Heart right ventricle (tissue), 16 donors: ENCODE results near the gene HLA-DRB5. TPM values are rescaled to one million over a fixed set of nuclear protein-coding genes. Genes with fewer than 3 reads are reported as not detected.

Experiments
- ATAC-seq, 8 donors: fragments of 200-7000 bp; cut with Tn5 transposase; one replicate each; pipeline ENCODE4 v1.9.1; 2020; ENCODE audit warnings: mild to moderate bottlenecking in 8 of 8, moderate library complexity in 8 of 8, moderate number of reproducible peaks in 1 of 8
- DNase-seq, 2 donors: peaks; one replicate each; pipeline ENCODE4 v3.0.0-alpha.2; 2020
- H3K27ac ChIP-seq, 10 donors: fragments of 200-600 bp; sonication (generic) in 2 of 10; one replicate each; pipeline versions ENCODE4 v1.5.0 to v1.8.0; 2020 to 2022; ENCODE audit warnings: mild to moderate bottlenecking in 3 of 10
- H3K27me3 ChIP-seq, 7 donors: fragments of 200-600 bp; one replicate each; pipeline ENCODE4 v1.8.0; 2021 to 2022; ENCODE audit warnings: mild to moderate bottlenecking in 2 of 7
- H3K36me3 ChIP-seq, 9 donors: fragments of 200-600 bp; sonication (generic) in 1 of 9; one replicate each; pipeline versions ENCODE4 v1.5.0 to v1.8.0; 2020 to 2022; ENCODE audit warnings: mild to moderate bottlenecking in 2 of 9
- H3K4me1 ChIP-seq, 9 donors: fragments of 200-600 bp; sonication (generic) in 1 of 9; one replicate each; pipeline versions ENCODE4 v1.5.0 to v1.8.0; 2020 to 2022; ENCODE audit warnings: mild to moderate bottlenecking in 4 of 9
- H3K4me3 ChIP-seq, 10 donors: fragments of 200-600 bp; sonication (generic) in 2 of 10; one replicate each; pipeline versions ENCODE4 v1.5.0 to v1.8.0; 2020 to 2022; ENCODE audit warnings: mild to moderate bottlenecking in 7 of 10, moderate library complexity in 2 of 10
- H3K9me3 ChIP-seq, 11 donors: fragments of 200-600 bp in 10 of 11; sonication (generic) in 2 of 11; one replicate each; pipeline versions ENCODE4 v1.5.0 to v1.8.0; 2013 to 2022; ENCODE audit warnings: mild to moderate bottlenecking in 2 of 11, control low read depth in 1 of 11, moderate library complexity in 1 of 11
- WGBS, 2 donors: extraction: QIAGEN DNeasy Blood & Tissue Kit; methylation state at CpG; one replicate each; pipeline ENCODE4 v1.1.7; 2013; ENCODE audit warnings: inconsistent platforms in 1 of 2; 5-methylcytosine and 5-hydroxymethylcytosine counted together
- intact Hi-C, 10 donors: fragments of 100-400 bp; cut with DNase I; formaldehyde crosslinking; loops; one replicate each; pipeline versions ENCODE4 v1.11.1 to v1.14.2; 2022
- polyA plus RNA-seq, 2 donors: library from polyadenylated mRNA; stranded (reverse); fragments of 200-250 nt; gene quantifications; one replicate each; pipeline ENCODE4 v1.2.3, GENCODE V29; 2013
- total RNA-seq, 10 donors: library from RNA; stranded (reverse); fragmentation: NEBNext Ultra II Directional in 3 of 10; extraction: Animal tissue kit (Norgen Biotek cat#: 25700) in 3 of 10; gene quantifications; one replicate each; pipeline versions ENCODE4 v1.2.1 to v1.2.4, GENCODE V29; 2021 to 2023
- TF ChIP-seq, protein P1 (sequence below), 9 donors: fragments of 200-600 bp; sonication (generic) in 2 of 9; IDR thresholded peaks; one replicate each; pipeline versions ENCODE4 v1.5.0 to v1.8.0; 2021 to 2022; ENCODE audit warnings: antibody characterized with exemption in 9 of 9, mild to moderate bottlenecking in 5 of 9, moderate library complexity in 1 of 9
- donor health status: Arrhythmogenic right ventricular cardiomyopathy.
- donor health status: ischemic (EF 13 %, LVEDD 7.1; RV severe dilation, severe dysfunction).
- donor health status: healthy with polysubstance abuse.
- donor health status: DM: no; HTN: yes; CAD: no.
- donor health status: DM: no; HTN: no; CAD: no.
- donor health status: ischemic (EF 25% LVEDD 6.9; RV normal size, moderate dysfunction).
- donor health status: ischemic (EF 25% LVEDD 5.7; RV mildly dilated, moderate dysfunction).
- donor health status: healthy.
- donor health status: DM: yes; HTN: yes; CAD: no.
- donor health status: Ischemic cardiomyopathy.
- donor health status: ischemic (EF 35%, LVEDD 5.7; RV mildly dilated, moderate dysfunction).
- donor health status: nonischemic (EF 11% LVEDD 7.7; RV severe dilation, severe dysfunction).
- donor health status: DM: yes; HTN: yes; CAD: no.
- donor health status: PGD.
- donor health status: ischemic (EF 29% LVEDD 5.4; RV normal size, mild dysfunction).
- donor health status: nonischemic (EF 23%, LVEDD 6.1; RV moderate dilation, normal function).

Gene HLA-DRB5
- total and polyA plus RNA-seq, 12 donors = 0.29 to 109 (median 30.5) TPM

GRCh38 chr6:32517654-32518445, 12.2 kb downstream of the HLA-DRB5 start:
- DNase-seq (no peak), ATAC-seq (no peak)
- H3K4me3 ChIP-seq = no peak overlapping the region
- TF ChIP-seq, protein P1, sequence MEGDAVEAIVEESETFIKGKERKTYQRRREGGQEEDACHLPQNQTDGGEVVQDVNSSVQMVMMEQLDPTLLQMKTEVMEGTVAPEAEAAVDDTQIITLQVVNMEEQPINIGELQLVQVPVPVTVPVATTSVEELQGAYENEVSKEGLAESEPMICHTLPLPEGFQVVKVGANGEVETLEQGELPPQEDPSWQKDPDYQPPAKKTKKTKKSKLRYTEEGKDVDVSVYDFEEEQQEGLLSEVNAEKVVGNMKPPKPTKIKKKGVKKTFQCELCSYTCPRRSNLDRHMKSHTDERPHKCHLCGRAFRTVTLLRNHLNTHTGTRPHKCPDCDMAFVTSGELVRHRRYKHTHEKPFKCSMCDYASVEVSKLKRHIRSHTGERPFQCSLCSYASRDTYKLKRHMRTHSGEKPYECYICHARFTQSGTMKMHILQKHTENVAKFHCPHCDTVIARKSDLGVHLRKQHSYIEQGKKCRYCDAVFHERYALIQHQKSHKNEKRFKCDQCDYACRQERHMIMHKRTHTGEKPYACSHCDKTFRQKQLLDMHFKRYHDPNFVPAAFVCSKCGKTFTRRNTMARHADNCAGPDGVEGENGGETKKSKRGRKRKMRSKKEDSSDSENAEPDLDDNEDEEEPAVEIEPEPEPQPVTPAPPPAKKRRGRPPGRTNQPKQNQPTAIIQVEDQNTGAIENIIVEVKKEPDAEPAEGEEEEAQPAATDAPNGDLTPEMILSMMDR (IDR thresholded peaks at IDR 0.05) = no peak
- WGBS, 2 donors = 40% methylated on average over 1 of the region's 1 CpG; no CpG with 5 or more reads in 1 of the 2 donors
- H3K4me1 ChIP-seq = peaks cover 0 to 10% (median 0%) of the 10 kb centered on the region in 9 donors
- peaks cover 0 to 8% (median 0%) of the 10 kb centered on the region in 9 donors for H3K36me3 ChIP-seq
- H3K9me3 ChIP-seq = no peaks in the 10 kb centered on the region
- intact Hi-C loops = loop anchor here in 1 of 10 donors (5.0 kb wide), 1 partner anchor 64 kb away; no protein-coding TSS in a partner anchor
- H3K27ac ChIP-seq = no peak overlapping the region
- H3K27me3 ChIP-seq = peaks cover 0 to 17% (median 0%) of the 10 kb centered on the region in 7 donors

DNA sequence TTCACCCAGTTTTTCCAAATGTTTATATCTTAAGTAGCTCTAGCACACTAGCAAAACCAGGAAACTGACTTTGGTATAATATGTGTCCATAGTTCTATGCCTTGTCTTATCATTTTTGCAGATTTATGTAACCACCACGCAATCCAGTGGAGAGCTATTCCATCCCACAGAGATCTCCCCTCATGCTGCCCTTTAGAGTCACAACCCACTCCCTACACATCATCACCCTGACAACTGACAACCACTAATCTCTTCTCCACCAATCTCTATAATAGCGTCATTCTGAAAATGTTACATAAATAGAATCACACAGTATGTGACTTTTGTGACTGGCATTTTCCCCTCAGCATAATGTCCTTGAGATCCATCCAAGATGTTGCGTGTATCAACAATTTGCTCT, 29.1 kb downstream of the HLA-DRB5 start:
- no peaks in the 10 kb centered on the region for H3K27me3 ChIP-seq
- DNase-seq (no peak), ATAC-seq (no peak)
- 22 to 28% methylated on average over 3 of the region's 3 CpGs for WGBS, 2 donors
- TF ChIP-seq, protein P1 (IDR thresholded peaks at IDR 0.05) = no peak
- H3K36me3 ChIP-seq = no peaks in the 10 kb centered on the region
- H3K27ac ChIP-seq = no peak overlapping the region
- no peaks in the 10 kb centered on the region for H3K9me3 ChIP-seq
- intact Hi-C loops = no loop called here
- H3K4me1 ChIP-seq = no peaks in the 10 kb centered on the region
- H3K4me3 ChIP-seq = no peak overlapping the region

DNA sequence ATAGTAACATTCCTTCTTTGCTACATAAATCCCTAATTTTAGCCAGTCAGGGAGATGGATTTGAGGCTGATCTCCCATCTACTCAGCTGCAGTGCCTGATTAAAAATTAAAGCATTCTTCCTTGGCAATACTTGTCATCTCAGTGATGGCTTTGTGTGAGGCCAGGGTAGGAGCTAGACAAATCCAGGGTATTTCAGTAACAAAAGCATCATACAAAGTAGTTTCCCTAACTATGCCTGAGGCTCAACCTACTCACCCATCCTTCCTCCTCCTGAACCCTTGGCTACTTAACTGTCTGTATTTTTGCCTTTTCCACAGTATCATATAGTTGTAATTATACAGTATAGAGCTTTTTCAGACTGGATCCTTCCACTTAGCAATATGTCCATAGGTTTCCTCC, 37.7 kb downstream of the HLA-DRB5 start:
- Histone ChIP-seq H3K36me3 (no peaks in the 10 kb centered on the region), H3K9me3 (no peaks in the 10 kb centered on the region), H3K4me3 (no peak overlapping the region), H3K4me1 (no peaks in the 10 kb centered on the region), H3K27ac (no peak overlapping the region), H3K27me3 (peaks cover 0 to 6% (median 0%) of the 10 kb centered on the region in 7 donors)
- TF ChIP-seq, protein P1 (IDR thresholded peaks at IDR 0.05) = no peak
- DNase-seq (no peak), ATAC-seq (no peak)
- intact Hi-C loops = no loop called here

GRCh38 chr6:32491700-32492099, 38.4 kb downstream of the HLA-DRB5 start:
- WGBS, 2 donors = 0% methylated on average over 1 of the region's 1 CpG
- Histone ChIP-seq H3K36me3 (no peaks in the 10 kb centered on the region), H3K27me3 (peaks cover 0 to 6% (median 0%) of the 10 kb centered on the region in 7 donors), H3K4me3 (no peak overlapping the region), H3K4me1 (no peaks in the 10 kb centered on the region), H3K27ac (no peak overlapping the region), H3K9me3 (no peaks in the 10 kb centered on the region)
- TF ChIP-seq, protein P1 (IDR thresholded peaks at IDR 0.05) = no peak
- intact Hi-C loops = no loop called here
- ATAC-seq (no peak), DNase-seq (no peak)
